Keratinocyte (primary cell): ENCODE data around the gene ZNF516.

Source experiments
- EZH2 ChIP-seq: IDR thresholded peaks from one replicate; pipeline ENCODE4 v1.6.1; 2012; ENCODE audit warnings: inconsistent platforms, mild to moderate bottlenecking, low read length, moderate library complexity
- TF ChIP-seq, protein P1 (sequence below), 3 experiments: IDR thresholded peaks in 1 of 3; conservative IDR thresholded peaks in 1 of 3; optimal IDR thresholded peaks in 1 of 3; 2 replicates in 2 of 3; 3 replicates in 1 of 3; pipeline versions ENCODE3 to v1.5.1; 2011; ENCODE audit warnings: low read length in 3 of 3, mild to moderate bottlenecking in 3 of 3, moderate library complexity in 2 of 3, control low read depth in 1 of 3, inconsistent platforms in 1 of 3; ENCODE audit not compliant: insufficient read depth in 2 of 3; ENCODE audit errors: extremely low read depth in 1 of 3

DNA sequence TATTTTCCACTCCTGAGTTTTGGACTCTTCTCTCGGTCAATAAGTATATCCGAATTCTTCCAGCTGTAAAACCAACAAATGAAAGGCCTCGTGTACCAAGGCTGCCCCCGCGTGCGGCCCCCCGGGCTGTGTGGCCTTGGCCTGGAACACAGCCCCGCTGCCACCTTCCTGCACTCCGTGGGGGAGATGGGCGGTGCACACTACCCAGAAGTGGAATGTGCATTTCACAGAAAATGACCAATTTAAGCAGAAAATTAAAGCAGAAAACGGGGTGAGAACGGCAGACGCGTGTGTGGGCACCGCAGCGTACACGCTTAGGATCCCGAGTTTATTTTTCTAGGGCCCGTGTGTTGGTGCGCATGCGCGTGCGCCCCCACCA is 34.4 kb upstream of the ZNF516 start:
- TF ChIP-seq, protein P1, sequence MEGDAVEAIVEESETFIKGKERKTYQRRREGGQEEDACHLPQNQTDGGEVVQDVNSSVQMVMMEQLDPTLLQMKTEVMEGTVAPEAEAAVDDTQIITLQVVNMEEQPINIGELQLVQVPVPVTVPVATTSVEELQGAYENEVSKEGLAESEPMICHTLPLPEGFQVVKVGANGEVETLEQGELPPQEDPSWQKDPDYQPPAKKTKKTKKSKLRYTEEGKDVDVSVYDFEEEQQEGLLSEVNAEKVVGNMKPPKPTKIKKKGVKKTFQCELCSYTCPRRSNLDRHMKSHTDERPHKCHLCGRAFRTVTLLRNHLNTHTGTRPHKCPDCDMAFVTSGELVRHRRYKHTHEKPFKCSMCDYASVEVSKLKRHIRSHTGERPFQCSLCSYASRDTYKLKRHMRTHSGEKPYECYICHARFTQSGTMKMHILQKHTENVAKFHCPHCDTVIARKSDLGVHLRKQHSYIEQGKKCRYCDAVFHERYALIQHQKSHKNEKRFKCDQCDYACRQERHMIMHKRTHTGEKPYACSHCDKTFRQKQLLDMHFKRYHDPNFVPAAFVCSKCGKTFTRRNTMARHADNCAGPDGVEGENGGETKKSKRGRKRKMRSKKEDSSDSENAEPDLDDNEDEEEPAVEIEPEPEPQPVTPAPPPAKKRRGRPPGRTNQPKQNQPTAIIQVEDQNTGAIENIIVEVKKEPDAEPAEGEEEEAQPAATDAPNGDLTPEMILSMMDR (optimal IDR thresholded peaks at IDR 0.05 in 1 of 3, IDR thresholded peaks at IDR 0.05 in 1 of 3, conservative IDR thresholded peaks at IDR 0.05 in 1 of 3; ENCODE audit: extremely low read depth in 1 of 3, insufficient read depth in 2 of 3, low read length in 3 of 3): no peak
- no peak for TF ChIP-seq EZH2
